Suprapubic skin (tissue), 4 donors: ENCODE results near the gene ABCA7. TPM values are rescaled to one million over a fixed set of nuclear protein-coding genes. Genes with fewer than 3 reads are reported as not detected.
"Not testable (repeated sequence)": the region's sequence is repeated elsewhere in the genome, so short reads cannot be mapped to it uniquely, and the experiment has no call there.

ENCODE experiments used
- DNase-seq, 2 donors: peaks; one replicate each; pipeline ENCODE4 v3.0.0-alpha.2; 2019; ENCODE audit warnings: low spot score in 2 of 2
- H3K27ac ChIP-seq: fragments of 200-600 bp; sonication (generic); one replicate; pipeline ENCODE4 v1.5.1; 2019
- H3K27me3 ChIP-seq: fragments of 200-600 bp; sonication (generic); one replicate; pipeline ENCODE4 v1.5.1; 2019
- H3K36me3 ChIP-seq: fragments of 200-600 bp; sonication (generic); one replicate; pipeline ENCODE4 v1.5.1; 2019
- H3K4me1 ChIP-seq: fragments of 200-600 bp; sonication (generic); one replicate; pipeline ENCODE4 v1.5.1; 2019
- H3K4me3 ChIP-seq: fragments of 200-600 bp; sonication (generic); one replicate; pipeline ENCODE4 v1.5.1; 2019; ENCODE audit warnings: mild to moderate bottlenecking
- H3K9me3 ChIP-seq: fragments of 200-600 bp; sonication (generic); one replicate; pipeline ENCODE4 v1.5.1; 2019
- CTCF ChIP-seq, 2 donors: fragments of 200-600 bp in 1 of 2; fragments of 450-650 bp in 1 of 2; sonication (generic) in 1 of 2; IDR thresholded peaks; one replicate each; pipeline ENCODE4 v1.5.1; 2016 to 2019; ENCODE audit warnings: antibody characterized with exemption in 2 of 2, mild to moderate bottlenecking in 1 of 2, moderate library complexity in 1 of 2
- EP300 ChIP-seq: sonication (generic); formaldehyde crosslinking; IDR thresholded peaks from one replicate; pipeline ENCODE4 v1.6.1; 2017; ENCODE audit warnings: antibody characterized with exemption
- POLR2A ChIP-seq, 2 donors: fragments of 450-650 bp; IDR thresholded peaks; one replicate each; pipeline ENCODE4 v1.6.1; 2017; ENCODE audit warnings: antibody characterized with exemption in 2 of 2, mild to moderate bottlenecking in 2 of 2, moderate library complexity in 2 of 2
- POLR2AphosphoS5 ChIP-seq, 3 donors: sonication (generic); formaldehyde crosslinking; IDR thresholded peaks; one replicate each; pipeline ENCODE4 v1.6.1; 2017; ENCODE audit warnings: antibody characterized with exemption in 3 of 3
- WGBS: methylation state at CpG from one replicate; pipeline ENCODE4 v1.1.5; 2018; 5-methylcytosine and 5-hydroxymethylcytosine counted together
- total RNA-seq, 4 donors: library from RNA; depleted of rRNA; stranded (reverse); fragments of >200 nt; gene quantifications; one replicate each; pipeline ENCODE4 v1.1.0, GENCODE V29; 2016

The ABCA7 gene
- total RNA-seq, 4 donors from 2014 or later: 29.8 to 97.6 (median 47.5) TPM

GRCh38 chr19:1113030-1113985, 73.4 kb downstream of the ABCA7 start:
- DNase-seq: peak; percentile 97 to 98
- peaks cover 90% of the 10 kb centered on the region for H3K36me3 ChIP-seq
- TF ChIP-seq CTCF (IDR thresholded peaks at IDR 0.05): peak; percentile 61 to 93
- no peak for TF ChIP-seq EP300
- TF ChIP-seq POLR2AphosphoS5 (IDR thresholded peaks at IDR 0.05): peak in 1 of 3 donors; percentile 46
- peak overlapping the region; percentile 57 for H3K27ac ChIP-seq
- no peaks in the 10 kb centered on the region for H3K27me3 ChIP-seq
- H3K4me3 ChIP-seq: no peak overlapping the region
- no peaks in the 10 kb centered on the region for H3K9me3 ChIP-seq
- 34% methylated on average over 33 of the region's 44 CpGs for WGBS
- peaks cover 40% of the 10 kb centered on the region for H3K4me1 ChIP-seq

GRCh38 chr19:1113986-1114483, 74.1 kb downstream of the ABCA7 start:
- Histone ChIP-seq H3K27me3 (no peaks in the 10 kb centered on the region), H3K4me3 (no peak overlapping the region), H3K4me1 (peaks cover 40% of the 10 kb centered on the region), H3K9me3 (no peaks in the 10 kb centered on the region), H3K27ac (peak overlapping the region; percentile 57), H3K36me3 (peaks cover 89% of the 10 kb centered on the region)
- DNase-seq: no peak
- no peak for TF ChIP-seq POLR2A (IDR thresholded peaks at IDR 0.05)
- no peak for TF ChIP-seq CTCF (IDR thresholded peaks at IDR 0.05)
- no peak for TF ChIP-seq POLR2AphosphoS5 (IDR thresholded peaks at IDR 0.05)
- no peak for TF ChIP-seq EP300
- WGBS: 89% methylated on average over 7 of the region's 25 CpGs

- DNase-seq, H3K27ac ChIP-seq, H3K9me3 ChIP-seq, H3K27me3 ChIP-seq, H3K4me3 ChIP-seq: not testable (repeated sequence)
- Histone ChIP-seq H3K36me3 (peaks cover 89% of the 10 kb centered on the region), H3K4me1 (peaks cover 40% of the 10 kb centered on the region)
- WGBS: 93% methylated on average over 9 of the region's 9 CpGs
Measured at GRCh38 chr19:1114728-1115127, 74.8 kb downstream of the ABCA7 start.

Other genes with a start within 250 kb of the ABCA7 start
- 100 to 1,000 TPM; 152 to 227 (median 174) TPM for gene PTBP1, start 242.7 kb upstream of the ABCA7 start, total RNA-seq
- gene PLPPR3, start 218.2 kb upstream of the ABCA7 start, total RNA-seq: not detected
- under 1 TPM in 1 of 4 donors, not detected in 3; 0.79 TPM for gene AZU1, start 212.3 kb upstream of the ABCA7 start, total RNA-seq
- not detected for gene PRTN3, start 199.1 kb upstream of the ABCA7 start, total RNA-seq
- gene ELANE, start 187.8 kb upstream of the ABCA7 start, total RNA-seq: under 1 TPM in 1 of 4 donors, not detected in 3; 0.79 TPM
- 100 to 1,000 TPM; 195 to 332 (median 294) TPM for gene CFD, start 180.4 kb upstream of the ABCA7 start, total RNA-seq
- gene MED16, start 146.9 kb upstream of the ABCA7 start, total RNA-seq: 10 to 100 TPM; 45.1 to 63.9 (median 57.0) TPM
- not detected for gene RNU6-9, start 146.6 kb upstream of the ABCA7 start, total RNA-seq
- 10 to 100 TPM; 41.3 to 58.3 (median 51.2) TPM for gene R3HDM4, start 126.9 kb upstream of the ABCA7 start, total RNA-seq
- under 1 TPM in 1 of 4 donors, not detected in 3; 0.29 TPM for gene KISS1R, start 122.8 kb upstream of the ABCA7 start, total RNA-seq
- 1 to 10 TPM; 4.7 to 7.5 (median 6.1) TPM for gene ARID3A, start 114.1 kb upstream of the ABCA7 start, total RNA-seq
- 10 to 100 TPM; 25.0 to 52.6 (median 42.2) TPM for gene WDR18, start 55.8 kb upstream of the ABCA7 start, total RNA-seq
- gene GRIN3B, start 39.7 kb upstream of the ABCA7 start, total RNA-seq: 1 to 10 TPM in 1 of 4 donors, under 1 TPM in 1, not detected in 2; 0.13 to 1.1 TPM
- 100 to 1,000 TPM; 165 to 349 (median 243) TPM for gene TMEM259, start 19.0 kb upstream of the ABCA7 start, total RNA-seq
- gene RNU6-2, start 18.6 kb upstream of the ABCA7 start, total RNA-seq: not detected
- 10 to 100 TPM; 44.0 to 75.1 (median 68.4) TPM for gene CNN2, start 13.5 kb upstream of the ABCA7 start, total RNA-seq
- gene ARHGAP45, start 27.1 kb downstream of the ABCA7 start, total RNA-seq: 10 to 100 TPM; 11.5 to 13.4 (median 12.6) TPM
- gene POLR2E, start 55.3 kb downstream of the ABCA7 start, total RNA-seq: 100 to 1,000 TPM in 3 of 4 donors, 10 to 100 TPM in 1; 84.1 to 142 (median 111) TPM
- gene GPX4, start 63.9 kb downstream of the ABCA7 start, total RNA-seq: 100 to 1,000 TPM; 267 to 359 (median 344) TPM
- gene SBNO2, start 134.2 kb downstream of the ABCA7 start, total RNA-seq: 10 to 100 TPM; 36.7 to 58.9 (median 45.5) TPM
- gene STK11, start 165.7 kb downstream of the ABCA7 start, total RNA-seq: 10 to 100 TPM; 62.5 to 76.9 (median 66.4) TPM
- 1 to 10 TPM; 2.9 to 8.6 (median 5.1) TPM for gene CBARP, start 197.9 kb downstream of the ABCA7 start, total RNA-seq
- 100 to 1,000 TPM; 102 to 205 (median 137) TPM for gene ATP5F1D, start 201.6 kb downstream of the ABCA7 start, total RNA-seq
- gene MIDN, start 208.5 kb downstream of the ABCA7 start, total RNA-seq: 100 to 1,000 TPM in 2 of 4 donors, 10 to 100 TPM in 2; 89.0 to 153 (median 105) TPM
- 100 to 1,000 TPM; 338 to 672 (median 451) TPM for gene CIRBP, start 229.2 kb downstream of the ABCA7 start, total RNA-seq
- gene FAM174C, start 235.4 kb downstream of the ABCA7 start, total RNA-seq: 10 to 100 TPM; 44.3 to 72.5 (median 58.2) TPM
- not detected for gene EFNA2, start 245.8 kb downstream of the ABCA7 start, total RNA-seq